AG20443 (cell line): Measurements from ENCODE around the gene SZT2.
"Not testable (repeated sequence)": the region's sequence is repeated elsewhere in the genome, so short reads cannot be mapped to it uniquely, and the experiment has no call there.

Experiments used
- DNase-seq: peaks from one replicate; pipeline ENCODE4 v3.0.0; 2012; ENCODE audit warnings: low spot score, mixed read lengths

SZT2 gene

DNA sequence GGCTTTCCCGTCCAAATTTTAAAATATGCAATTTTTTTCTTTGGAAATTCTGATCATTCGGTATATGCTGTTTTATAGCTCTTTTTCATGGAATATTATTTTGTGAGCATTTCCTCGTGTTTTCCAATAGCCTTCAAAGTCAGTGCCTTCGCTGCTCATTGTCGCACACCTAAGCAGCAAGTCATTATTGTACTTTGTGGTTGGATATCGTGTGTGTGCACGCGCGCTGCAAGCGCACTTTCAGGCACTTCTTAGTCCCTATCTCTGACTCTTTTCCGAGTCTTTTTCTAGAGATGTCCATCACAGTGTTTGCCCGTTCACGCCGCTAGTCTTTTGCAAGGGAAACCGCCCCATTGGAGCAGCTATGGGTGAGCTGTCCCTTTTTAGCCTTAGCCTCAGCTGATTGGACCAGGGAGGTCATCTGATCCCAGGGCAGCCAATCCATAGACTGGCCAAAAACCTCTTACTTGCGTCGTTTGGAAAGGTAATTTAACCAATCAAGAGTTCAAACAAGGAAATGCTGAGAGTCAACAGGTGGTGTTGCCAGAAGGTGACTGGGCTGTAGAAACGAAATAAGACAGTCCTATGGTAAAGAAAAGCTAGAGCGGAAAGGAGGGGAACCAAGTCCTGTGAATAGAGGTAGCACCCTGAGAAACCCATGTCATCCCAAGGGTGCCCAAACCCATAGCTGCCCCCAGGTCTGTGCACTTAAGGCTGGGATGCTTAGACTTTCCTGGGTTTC is 64.7 kb downstream of the SZT2 start:
- DNase-seq = peak; percentile 93

DNA sequence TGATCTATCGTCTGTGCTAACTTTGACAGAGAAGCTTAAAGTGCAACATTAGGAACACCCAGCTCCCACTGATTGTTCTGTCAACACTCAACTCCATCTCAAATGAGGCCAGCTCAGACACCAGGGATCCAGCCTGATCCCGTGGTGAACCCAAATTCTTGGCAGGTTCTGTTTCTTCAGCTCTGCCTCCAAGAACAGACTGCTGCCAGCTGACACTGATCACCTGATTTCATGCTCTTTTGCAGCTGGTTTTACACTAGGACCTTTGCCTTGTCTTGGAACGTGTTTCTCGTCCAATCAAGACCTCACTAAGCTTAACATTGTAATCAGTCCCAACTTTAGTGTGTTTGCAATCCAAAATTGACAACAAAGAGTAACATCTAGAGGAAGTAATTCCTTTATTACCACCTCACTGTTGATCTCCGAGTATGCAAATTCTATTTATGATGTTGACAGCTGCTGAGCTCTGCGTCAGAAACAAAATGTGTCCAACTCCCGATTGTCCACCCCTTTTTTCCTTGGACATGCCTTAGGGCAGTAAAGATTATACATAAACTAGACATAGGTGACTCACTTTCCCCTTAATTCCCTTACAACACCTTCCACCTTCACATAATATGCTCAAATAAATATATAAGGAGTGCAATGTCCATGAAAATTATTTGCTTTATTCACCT is 65.7 kb downstream of the SZT2 start:
- DNase-seq = peak; percentile 4

DNA sequence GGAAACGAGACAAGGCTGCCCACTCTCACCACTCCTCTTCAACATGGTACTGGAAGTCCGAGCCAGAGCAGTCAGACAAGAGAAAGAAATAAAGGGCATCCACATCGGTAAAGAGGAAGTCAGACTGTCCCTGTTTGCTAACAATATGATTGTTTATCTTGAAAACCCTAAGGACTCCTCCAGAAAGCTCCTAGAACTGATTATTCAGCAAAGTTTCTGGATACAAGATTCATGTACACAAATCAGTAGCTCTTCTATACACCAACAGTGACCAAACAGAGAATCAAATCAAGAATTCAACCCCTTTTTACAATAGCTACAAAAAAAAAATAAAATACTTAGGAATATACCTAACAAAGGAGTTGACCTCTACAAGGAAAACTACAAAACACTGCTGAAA is 68.7 kb downstream of the SZT2 start:
- not testable (repeated sequence) for DNase-seq

DNA sequence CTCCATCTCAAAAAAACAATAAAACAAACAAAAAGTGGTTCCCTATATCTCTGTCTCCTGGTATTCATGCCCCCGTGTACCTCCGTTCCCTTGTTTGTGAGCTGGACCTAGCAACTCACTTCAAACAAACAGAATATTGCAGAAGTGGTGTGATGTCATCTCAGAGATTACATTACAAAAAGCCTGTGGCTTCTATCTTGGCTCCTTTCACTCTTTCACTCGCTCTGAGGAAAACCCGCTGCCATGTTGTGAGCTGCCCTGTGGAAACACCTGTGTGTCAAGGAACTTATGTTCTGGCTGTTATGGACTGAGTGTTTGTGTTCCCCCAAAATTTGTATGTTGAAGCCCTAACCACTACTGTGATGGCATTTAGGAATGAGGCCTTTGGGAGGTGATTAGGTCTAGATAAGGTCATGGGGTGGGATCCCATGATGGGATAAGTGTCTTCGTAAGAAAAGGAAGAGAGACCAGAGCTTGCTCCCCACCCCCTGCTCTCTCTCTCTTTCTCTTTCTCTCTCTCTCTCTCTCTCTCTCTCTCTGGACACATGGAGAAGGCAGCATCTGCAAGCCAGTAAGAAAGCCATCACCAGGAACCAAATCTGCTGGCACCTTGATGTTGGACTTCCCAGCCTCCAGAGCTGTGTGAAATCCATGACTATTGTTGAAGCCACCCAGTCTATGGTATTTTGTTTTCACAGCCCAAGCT is 71.4 kb downstream of the SZT2 start:
- DNase-seq = peak; percentile 3

DNA sequence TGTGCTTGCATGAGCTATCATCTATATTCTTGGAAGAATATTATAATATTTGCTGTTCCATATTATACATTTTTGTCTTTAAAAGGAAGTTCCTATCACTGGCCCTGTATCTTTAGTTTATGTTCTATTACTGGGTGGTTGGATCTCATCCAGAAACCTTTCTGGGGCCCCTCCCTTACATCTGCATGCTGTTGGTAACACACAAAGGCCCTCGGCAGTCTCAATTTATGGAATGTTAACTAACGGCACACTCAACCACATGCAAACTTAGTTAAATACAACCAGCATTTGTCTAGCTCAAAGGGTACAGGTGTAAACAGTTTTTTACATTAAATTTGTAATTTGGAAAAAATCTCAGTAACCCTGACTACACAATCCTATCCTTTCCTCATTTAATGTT is 73.8 kb downstream of the SZT2 start:
- DNase-seq = no peak

DNA sequence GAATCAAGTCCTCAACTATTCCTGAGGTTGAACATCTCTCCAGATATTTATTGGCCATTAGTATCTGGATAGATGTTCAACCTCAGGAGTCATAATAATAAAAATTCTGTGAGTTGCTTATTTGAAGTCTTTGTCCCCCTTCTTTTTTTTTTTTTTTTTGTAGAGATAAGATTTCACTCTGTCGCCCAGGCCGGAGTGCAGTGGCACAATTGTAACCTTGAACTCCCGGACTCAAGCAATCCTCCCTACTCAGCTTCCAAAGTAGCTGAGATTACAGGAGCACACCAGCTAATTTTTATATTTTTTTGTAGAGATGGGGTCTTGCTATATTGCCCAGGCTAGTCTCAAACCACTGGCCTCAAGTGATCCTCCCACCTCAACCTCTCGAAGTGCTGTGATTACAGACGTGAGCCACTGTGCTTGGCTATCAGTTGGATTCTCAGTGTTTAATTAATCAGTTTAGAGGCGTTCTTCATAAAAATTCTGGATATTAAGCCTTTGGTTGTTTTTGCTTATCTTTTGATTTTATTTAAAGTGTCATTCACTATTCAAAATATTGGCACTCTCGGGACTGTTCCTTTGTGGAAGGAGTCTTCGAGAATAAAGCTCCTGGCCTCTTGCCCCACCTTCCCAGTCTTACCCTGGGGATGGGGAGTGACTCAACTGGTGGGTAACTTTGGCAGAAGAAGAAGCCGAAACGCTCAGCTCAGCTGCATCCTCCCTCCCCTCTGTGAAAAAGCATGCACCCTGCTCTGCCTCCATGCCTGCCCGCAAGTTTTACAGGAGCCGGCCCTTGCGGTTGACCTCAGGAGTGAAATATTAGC is 75.2 kb downstream of the SZT2 start:
- no peak for DNase-seq

DNA sequence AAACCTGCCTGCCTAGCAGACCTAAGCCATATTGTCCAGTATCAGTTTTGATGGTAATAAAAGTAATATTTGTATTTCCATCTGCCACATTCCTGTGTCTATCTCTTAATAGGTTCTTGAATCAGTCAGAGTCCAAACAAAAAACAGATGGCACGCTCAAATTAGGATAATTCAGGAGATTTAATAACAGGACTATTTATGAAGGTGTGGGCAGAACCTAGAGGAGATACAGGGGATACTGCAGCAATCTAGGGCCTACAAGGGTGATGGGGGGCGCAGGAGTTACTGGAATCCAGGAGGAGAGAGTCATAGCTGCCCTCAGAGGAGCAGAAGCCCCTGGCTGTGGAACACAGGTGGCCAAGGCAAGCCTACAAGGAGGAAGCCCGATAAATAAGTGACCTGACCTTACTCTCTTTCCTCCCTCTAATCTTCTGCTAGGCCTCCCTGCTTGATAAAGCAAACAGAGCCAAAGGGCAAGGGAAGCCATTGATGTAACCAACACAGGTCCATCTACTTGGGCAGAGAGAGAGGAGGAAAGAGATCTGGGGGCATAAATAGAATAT is 75.9 kb downstream of the SZT2 start:
- DNase-seq = no peak

DNA sequence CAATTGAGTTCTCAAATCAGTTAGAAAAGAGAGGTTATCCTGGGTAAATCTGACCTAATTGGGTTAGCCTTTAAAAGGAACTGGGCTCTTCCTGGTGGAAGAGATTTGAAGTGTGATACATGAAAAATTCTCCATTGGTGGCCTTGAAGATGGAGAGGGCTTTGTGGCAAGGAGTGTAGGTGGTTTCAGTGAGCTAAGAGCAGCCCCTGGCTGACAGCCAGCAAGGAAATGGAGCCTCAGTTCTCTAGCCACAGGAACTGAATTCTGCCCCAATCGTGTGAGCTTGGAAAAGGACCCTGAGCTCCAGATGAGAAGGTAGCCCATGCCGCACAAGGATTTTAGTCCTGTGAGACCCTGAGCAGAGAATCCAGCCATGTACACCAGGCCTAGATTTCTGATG is 76.7 kb downstream of the SZT2 start:
- no peak for DNase-seq

DNA sequence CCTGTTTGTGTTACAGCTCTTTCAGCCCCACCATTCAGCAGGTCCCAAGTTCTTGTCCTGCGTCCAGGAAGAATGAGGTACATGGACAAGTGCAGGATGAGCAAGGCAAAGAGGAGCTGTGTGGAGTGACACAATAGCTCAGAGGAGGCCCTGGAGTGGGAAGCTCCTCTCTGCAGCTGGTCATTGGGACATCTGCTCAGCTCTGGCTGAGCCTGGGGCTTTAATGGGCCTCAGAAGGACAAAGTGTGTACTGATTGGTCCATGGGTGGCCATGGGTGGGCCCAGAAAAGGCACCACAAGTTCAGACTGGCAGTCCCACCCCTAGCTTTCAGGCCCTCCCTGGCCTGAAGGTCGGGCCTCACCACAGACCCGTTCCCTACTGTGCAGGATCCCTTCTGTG is 78.7 kb downstream of the SZT2 start:
- no peak for DNase-seq

DNA sequence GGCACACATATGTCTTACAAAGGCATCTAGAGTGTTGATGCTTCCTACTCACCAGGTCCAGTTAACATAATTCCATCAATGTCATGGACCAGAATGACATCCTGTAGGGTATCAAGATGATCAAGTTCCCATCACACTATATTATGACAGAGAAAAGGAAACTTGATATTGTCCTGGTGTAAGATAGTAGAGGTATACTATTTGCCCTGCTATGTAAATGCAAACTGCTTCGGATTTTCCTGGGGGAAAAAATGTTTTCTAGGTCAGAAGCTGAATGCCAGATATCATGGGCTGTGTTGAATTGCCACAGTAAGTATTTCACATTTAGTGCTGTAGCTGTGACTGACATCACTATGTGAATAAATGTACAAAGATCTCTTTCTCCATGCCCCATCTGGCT is 80.2 kb downstream of the SZT2 start:
- no peak for DNase-seq

DNA sequence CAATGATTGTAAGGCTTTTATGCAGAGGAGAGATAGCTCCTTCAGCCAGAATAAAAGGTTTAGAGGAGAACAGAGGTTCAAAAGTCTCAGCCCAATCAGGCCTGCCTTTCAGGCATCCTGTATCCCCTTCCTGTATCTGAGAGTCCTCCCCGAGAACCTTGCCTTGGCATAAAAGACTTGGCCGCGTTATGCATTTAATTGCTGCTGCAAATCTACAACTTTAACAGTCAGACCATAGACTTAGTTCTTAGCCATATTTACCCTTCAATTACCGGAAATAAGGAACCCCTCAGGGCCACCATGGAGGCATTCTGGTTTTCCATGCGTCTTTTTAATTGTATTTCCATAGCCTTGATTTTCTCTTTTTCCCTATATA is 82.4 kb downstream of the SZT2 start:
- no peak for DNase-seq

DNA sequence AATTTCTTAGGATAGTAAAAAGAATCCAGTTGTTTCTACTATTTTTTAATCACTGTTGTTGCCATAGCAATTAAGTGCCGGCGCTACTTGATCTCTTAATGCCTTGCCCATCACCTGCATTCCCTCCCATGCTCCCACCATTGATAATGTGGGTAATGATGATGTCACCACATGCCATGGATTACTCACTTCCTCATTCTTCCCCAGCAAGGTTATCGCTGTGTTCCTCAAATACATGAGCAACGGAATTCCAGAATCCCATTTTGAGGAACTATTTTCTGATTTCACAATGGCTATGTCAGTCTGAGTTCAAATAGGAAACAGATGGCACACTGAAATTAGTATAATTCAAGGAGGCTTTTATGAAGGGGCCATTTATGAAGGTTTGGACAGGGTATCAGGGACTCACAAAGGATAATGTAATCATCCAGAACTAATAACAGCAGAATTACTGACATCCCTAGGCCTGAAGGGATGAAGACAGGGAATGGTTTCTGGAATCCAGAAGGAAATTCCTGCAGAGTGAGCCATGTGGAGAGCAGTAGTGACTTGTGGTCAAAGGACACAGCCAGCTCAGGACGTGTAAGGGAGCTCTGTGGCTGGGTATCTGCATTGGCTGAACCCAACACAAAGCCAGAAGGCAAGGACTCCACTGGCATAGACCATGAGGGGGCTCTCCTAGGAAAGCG is 82.9 kb downstream of the SZT2 start:
- DNase-seq = peak; percentile 77

DNA sequence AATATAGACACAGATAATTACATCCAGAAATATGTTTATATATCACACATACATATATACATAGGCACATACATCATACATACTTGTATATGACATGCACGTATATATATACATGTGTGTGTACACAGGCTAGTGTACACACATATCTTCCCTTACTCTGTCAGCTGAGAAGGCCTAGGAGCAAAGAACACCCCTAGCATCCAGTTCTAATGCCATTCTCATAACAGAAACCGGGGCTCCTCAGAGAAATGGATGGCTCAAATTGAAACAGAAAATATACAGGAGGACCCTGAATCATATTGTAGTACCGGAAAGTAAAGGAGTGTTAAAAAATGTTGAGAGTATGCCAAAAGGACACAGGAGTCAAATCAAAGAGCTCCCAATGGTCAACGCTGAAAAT is 83.8 kb downstream of the SZT2 start:
- DNase-seq = no peak

DNA sequence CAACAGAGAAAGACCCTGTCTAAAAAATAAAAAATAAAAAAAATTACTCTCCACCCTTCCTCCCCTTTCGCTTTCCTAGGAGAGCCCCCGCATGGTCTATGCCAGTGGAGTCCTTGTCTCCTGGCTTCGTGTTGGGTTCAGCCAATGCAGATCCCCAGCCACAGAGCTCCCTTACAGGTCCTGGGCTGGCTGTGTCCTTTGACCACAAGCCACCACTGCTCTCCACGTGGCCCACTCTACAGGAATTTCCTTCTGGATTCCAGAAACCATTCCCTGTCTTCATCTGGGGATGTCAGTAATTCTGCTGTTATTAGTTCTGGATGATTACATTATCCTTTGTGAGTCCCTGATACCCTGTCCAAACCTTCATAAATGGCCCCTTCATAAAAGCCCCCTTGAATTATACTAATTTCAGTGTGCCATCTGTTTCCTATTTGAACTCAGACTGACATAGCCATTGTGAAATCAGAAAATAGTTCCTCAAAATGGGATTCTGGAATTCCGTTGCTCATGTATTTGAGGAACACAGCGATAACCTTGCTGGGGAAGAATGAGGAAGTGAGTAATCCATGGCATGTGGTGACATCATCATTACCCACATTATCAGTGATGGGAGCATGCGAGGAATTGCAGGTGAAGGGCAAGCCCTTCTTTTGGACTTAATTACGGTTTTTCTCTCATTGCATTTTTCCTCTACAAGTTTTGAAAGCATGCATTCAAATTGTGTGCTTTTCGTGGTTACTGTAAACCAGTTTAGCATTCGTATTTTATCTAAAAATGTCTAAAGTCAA is 86.1 kb downstream of the SZT2 start:
- DNase-seq = peak; percentile 26

DNA sequence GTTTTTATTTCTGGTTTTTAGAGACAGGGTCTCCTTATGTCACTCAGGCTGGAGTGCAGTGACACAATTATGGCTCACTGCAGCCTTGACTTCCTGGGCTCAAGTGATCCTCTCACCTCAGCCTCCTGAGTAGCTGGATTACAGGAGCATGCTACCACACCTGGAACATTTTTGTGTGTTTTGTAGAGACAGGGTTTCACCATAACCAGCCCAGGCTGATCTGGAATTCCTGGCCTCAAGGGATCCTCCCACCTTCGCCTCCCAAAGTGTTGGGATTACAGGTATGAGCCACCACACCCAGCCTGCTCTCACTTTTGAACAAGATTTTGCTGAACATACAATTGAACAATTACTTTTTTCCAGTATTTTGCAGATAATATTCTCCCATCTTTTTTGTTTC is 88.0 kb downstream of the SZT2 start:
- no peak for DNase-seq

DNA sequence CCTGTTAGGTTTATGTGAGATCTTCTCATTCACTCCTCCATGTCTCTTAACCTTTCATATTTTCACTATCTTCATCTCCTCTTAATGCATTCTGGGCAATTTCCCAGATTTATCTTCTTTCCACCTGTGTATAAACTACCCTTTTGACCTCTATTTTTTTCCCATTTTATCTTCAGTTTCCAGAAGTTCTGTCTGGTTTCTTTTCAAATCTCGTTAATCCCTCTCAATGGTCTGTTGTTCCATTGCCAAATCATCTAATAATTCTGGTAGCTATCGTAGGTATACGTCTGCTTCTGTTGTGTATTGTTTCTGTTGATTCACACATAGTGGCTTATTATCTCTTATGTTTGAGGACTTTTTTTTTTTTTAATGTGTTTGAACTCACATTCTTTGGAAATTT is 89.7 kb downstream of the SZT2 start:
- DNase-seq = no peak

DNA sequence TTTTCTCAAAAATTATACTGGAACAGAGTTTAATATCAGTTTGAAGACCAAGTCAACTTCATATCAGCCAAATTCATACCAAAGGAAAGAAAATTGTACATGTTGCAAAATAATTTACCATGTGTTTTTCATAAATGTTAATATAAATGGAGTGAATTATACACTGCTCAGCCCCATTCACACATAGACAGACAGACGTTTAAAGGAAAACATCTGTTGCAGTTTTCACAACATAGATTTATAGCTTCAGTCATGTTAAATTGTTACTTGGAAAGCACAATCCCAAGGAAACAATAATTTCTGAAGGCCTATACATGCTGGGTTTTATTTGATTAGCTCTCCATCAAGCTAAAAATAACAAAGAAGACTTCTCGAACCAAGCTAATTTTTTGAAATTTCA is 91.8 kb downstream of the SZT2 start:
- no peak for DNase-seq

DNA sequence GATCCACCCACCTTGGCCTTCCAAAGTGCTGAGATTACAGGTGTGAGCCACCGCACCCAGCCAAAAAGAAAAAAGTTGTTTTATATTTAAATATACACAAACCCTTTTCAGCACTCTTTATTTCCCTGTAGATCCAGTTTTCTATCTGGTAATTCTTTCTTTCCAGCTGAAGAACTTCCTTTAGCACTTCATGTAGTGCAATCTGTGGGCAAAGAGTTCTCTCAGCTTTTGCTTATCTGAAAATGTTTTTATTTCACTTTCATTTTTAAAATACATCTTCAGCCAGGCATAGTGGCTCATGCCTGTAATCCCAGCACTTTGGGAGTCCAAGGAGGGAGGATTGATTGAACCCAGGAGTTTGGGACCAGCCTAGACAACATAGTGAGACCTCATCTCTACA is 92.5 kb downstream of the SZT2 start:
- no peak for DNase-seq

DNA sequence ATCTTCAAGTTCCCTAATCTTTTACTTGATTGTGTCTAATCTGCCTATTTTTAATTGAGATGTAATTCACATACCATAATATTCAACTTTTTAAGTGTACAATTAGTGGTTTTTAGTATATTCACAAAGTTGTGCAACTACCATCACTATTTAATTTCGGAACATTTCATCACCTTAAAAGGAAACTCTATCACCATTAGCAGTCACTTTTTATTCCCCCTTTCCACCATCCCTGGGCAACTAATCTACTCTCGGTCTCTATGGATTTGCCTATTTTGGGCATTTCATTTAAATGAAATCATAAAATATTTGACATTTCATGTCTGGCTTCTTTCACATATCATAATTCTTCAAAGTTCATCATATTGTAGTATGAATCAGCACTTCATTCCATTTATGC is 94.7 kb downstream of the SZT2 start:
- DNase-seq = no peak

DNA sequence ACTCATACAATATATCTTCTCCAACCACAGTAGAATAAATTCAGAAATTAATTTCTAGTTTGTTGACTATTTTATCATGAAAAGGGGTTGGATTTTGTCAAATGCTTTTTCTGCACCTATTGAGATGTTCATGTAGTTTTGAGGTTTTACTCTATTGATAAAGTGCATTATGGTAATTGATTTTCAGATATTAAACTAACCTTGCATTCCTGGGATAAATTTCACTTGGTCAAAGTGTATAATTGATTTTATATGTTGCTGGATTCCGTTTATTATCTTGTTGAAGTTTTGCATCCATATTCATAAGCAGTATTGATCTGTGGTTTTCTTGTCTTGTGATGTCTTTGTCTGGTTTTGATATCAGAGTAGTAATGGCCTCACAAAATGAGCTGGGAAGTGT is 98.5 kb downstream of the SZT2 start:
- DNase-seq = no peak

DNA sequence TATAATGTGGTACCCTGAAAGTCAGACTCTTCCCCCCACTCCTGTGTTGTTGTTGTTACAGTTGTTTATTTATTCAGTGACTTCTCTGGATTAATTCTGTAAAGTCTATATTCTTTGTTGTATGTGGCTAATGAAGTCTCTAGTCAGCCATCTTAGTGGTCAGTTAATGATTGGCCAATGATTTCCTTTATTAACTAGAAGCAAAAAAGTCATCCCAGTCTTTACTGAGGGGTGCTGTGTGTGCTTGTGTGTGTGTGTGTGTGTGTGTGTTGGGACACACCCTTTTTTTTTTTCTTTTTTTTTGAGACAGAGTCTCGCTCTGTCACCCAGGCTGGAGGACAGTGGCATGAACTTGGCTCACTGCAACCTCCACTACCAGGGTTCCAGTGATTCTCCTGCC is 101.4 kb downstream of the SZT2 start:
- no peak for DNase-seq
